Measurements from ENCODE around the gene ANKRD44.
"Not testable (repeated sequence)": the region's sequence is repeated elsewhere in the genome, so short reads cannot be mapped to it uniquely, and the experiment has no call there.

ANKRD44 gene

DNA sequence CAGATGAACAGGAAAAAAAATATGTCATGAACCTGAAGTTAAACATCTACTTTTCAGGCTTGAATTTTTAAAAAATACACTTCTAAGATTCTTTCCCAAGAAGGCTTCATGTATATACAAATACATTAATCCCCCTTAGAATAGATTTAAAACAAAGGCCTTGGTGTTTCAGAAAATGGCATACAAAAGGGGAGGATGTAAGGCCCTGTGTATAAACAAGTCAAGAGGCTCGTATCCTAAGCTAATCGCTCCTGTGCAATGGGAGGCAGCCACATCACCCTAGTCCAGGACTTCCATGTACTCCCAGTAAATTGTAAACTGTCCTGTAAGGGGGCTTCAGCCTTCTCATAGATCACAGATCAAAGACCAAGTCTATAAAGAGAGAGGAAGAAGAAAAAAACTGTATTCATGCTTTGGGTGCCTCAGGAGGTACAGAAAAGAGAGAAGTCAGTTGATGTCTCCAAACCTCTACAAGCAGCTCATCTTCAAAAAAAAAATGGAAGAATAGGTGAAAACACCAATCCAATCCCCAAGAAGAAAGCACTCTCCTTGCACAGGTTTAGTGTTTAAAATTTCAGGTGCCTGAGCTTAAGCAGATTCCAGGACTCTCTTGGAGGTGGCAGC lies 53.9 kb downstream of the ANKRD44 start:
- no peak for DNase-seq

DNA sequence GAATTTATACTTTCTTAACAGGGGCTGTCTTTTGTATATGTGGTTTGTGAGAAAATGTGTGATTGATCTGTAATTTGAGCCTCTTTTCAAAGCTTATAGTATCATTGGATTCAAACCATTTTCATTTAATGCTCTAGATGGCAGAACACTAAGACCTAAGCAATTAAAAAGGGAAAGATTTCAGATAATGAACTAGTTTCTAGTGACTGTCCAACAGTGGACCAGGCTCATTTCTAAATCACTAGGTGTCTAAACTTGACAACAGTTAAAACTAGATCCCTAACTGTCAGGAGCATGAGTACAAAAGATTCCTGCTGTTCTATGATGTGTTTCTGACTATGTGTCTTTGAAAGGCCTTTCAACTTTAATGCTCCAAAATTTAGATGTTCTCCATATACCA lies 54.6 kb downstream of the ANKRD44 start:
- DNase-seq: no peak

GRCh38 chr2:197255543-197255942 lies 55.0 kb downstream of the ANKRD44 start:
- DNase-seq: peak; percentile 86

- no peak for DNase-seq
Observed at GRCh38 chr2:197254776-197255530, 55.6 kb downstream of the ANKRD44 start.

- no peak for DNase-seq
Observed at GRCh38 chr2:197251576-197251975, 59.0 kb downstream of the ANKRD44 start.

- no peak for DNase-seq
Observed at GRCh38 chr2:197251163-197251562, 59.4 kb downstream of the ANKRD44 start.

- no peak for DNase-seq
Observed at GRCh38 chr2:197250084-197250397, 60.5 kb downstream of the ANKRD44 start.

DNA sequence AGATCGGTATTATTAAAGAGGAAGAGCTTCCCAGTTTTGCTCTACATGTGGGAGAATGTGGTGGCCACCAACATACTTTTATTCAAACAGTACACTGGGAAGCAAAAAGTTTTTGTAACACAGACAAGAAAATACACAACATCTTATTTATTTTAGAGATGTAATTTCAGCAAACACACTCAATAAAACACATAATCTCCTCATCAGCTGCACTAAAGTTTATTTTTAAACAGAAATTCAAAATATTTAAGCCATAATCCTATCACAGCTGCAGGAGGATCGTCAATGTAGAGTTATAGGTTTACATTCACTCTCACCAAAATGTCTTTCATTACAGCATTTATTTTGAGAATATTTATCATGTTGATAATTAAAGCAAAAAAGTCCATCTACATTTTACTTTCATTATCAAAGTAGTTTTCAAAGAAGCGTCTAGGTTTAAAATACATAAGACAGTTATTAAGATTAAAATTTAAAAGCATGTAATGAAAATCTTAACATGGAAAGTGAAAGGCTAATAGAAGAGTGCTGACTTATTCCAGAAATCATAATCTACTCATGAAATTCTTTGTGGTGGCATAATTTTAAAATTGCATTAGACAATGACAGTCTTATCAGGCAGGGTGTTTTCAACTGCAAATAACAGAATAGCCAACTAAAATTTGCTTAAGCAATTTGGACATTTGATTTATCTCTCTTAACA lies 61.0 kb downstream of the ANKRD44 start:
- DNase-seq: no peak

- DNase-seq: peak; percentile 41
Observed at GRCh38 chr2:197248623-197249022, 62.0 kb downstream of the ANKRD44 start.

- no peak for DNase-seq
Observed at GRCh38 chr2:197248001-197248401, 62.6 kb downstream of the ANKRD44 start.

- no peak for DNase-seq
Observed at GRCh38 chr2:197247083-197247482, 63.5 kb downstream of the ANKRD44 start.

DNA sequence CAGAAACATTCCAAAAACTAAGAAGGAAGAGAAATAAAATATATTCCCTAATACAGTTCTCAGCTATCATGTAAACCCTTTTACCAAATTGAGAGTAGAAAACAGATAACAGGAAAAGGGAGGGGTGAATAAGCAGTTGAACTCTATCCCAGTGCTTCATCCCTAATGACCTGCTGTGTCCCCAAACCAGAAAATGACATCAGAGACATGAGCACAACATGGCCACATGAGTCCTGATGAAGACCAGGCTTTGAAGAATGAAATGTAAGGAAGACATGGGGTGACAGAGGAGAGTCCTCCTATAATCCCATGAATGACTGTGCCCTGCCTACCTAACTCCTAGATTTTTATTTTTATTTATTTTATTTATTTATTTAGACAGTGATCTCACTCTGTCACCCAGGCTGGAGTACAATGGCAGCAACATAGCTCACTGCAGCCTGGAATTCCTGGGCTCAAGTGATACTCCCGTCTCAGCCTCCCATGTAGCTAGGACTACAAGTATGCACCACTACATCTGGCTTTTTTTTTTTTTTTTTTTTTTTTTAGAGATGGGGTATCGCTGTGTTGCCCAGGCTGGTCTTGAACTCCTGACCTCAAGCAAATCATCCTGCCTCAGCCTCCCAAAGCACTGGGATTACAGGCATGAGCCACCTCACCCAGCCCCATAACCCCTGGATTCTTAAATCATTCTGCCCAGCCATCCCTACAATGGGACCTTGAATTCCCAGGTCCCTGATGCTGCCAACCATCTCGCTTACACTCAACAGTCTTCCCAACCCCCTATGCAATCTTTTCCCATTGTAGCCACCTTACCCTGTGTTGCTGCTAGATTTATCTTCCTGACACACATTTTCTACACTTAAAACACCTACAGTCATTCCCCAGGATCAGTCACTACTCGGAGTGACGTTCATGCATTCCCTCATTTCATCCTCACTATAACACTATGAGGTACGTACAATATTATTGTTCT lies 64.5 kb downstream of the ANKRD44 start:
- DNase-seq: no peak

DNA sequence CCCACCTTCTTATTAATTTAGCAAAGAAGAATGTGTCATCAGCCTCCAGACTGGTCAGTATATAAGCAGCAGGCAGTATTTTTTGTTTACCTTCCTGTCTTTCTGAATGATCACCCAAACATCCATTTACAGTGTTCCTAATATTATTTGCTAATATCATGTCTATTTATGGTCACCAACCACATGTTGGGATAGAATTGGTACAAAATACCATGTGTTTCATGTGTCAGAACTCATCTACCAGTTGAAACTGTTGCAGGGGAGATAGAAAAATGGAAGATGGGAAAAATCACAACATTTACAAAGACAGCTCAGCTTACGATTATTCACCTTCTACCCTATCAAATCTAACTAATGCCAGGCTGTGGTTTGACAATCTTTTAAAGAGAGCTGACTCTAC lies 66.2 kb downstream of the ANKRD44 start:
- no peak for DNase-seq

GRCh38 chr2:197242719-197243118 lies 67.9 kb downstream of the ANKRD44 start:
- DNase-seq: no peak

DNA sequence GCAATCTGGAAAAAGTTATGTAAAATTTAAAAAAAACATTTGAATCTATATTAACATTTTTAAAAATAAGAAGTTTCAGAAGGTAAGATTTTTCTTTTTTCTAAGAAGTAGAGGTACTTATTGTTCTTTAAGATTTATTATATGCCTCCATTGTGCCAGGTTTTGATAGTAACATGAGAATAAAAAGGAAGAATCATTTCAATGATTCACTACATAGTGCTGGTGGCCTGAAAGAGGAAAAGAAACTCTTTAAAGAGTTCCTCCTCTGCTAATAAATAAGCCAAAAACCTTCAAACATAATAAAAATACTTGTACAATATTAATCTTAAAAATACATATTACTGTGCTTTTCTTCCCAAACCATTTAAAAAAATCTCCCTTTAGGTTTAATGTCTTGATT lies 69.0 kb downstream of the ANKRD44 start:
- no peak for DNase-seq

- no peak for DNase-seq
Observed at GRCh38 chr2:197241153-197241552, 69.4 kb downstream of the ANKRD44 start.

DNA sequence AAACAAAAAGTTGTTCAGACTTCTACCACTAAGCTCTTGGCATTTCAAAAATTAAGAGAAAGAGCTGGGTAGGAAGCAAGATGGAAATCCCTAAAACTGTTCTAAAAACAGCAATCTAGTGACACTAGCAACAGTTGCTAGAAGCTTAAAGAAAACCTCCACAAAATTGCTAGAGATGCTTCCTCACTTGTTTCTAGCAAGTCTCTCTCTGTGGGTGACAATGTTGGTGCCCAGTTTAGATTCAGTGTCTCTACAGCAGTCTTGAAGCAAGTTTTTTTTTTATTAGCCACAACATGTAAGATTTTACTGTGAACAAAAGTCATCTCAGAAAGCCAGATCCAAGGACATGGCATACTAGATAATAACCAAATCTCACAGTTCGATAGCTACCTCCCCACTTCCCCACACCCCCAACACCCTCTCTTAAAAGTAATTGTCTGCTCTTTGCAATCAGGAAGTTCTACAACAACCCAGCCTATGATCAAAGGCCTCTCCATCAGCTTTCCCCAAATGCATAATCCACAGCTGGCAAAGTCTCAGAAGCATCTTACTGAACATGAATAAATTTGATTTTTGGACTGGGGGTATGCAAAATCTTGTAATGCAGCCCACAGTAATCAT lies 70.0 kb downstream of the ANKRD44 start:
- peak; percentile 55 for DNase-seq

- not testable (repeated sequence) for DNase-seq
Observed at GRCh38 chr2:197240018-197240417, 70.6 kb downstream of the ANKRD44 start.

GRCh38 chr2:197239434-197239833 lies 71.1 kb downstream of the ANKRD44 start:
- peak; percentile 44 for DNase-seq

GRCh38 chr2:197238043-197238365 lies 72.6 kb downstream of the ANKRD44 start:
- DNase-seq: peak; percentile 49

DNA sequence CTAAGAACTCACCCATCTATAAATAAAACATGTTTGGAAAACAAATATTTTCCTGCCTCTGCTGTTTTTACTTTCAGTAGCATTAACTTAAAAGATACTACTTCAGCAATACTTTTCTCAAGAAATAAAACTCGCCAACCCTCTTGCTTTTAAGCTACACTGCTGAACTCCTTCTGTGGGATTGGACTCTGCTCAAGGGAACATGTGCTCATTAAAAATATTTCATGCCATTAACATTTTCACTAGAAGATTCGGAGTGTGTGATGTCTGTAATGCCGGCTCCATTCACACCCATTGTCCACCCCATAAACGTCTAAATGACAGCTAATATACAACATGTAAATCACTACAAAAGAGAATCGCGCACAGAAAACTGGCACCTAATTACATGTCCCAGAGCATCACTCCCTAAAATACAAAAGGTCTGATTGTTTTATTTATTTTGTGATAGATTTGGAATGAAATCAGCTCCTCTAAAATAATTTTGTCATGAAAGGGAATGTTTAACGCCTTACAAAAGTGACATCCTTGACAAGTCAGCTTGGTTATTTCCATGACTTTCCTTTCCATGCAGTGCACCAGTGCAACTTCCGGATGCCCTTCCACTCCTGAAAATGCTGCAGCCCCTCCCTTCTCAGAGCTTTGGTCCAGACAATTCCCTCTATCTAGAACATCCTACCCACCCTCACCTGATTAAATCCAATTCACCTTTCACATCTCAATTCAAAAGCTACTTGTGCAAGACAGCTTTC lies 73.1 kb downstream of the ANKRD44 start:
- DNase-seq: no peak

DNA sequence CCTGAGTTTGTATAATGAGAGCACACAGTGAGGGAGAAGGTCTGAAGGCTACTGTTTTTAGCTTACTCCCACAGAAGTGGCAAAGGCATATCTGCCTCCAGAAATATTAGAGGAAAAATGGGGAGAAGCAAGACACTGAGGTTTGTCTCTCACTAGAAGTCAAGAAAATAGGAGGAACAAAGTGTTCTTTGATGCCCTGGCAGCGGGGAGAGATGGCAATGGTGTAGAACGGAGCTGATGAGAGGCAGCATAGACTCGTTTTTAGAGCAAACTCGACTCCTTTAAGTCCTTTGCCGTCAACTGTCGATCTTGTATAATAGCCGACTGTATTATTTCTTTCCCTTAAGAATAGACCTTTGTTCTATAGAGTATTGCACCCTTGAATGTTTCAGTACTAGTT lies 73.8 kb downstream of the ANKRD44 start:
- no peak for DNase-seq

All from CD4-positive, alpha-beta T cell treated with Interleukin-12 subunit alpha and Interleukin-12 subunit beta, for 1 hour (primary cell).